ENCODE results near the gene PDIA2. TPM values are rescaled to one million over a fixed set of nuclear protein-coding genes. Genes with fewer than 3 reads are reported as not detected.
"Not testable (repeated sequence)": the region's sequence is repeated elsewhere in the genome, so short reads cannot be mapped to it uniquely, and the experiment has no call there.

The PDIA2 gene
- total RNA-seq, 1 donor from 2014 or later: not detected

- DNase-seq (ENCODE audit: low read depth in 2 of 2): no peak
These were observed 47.8 kb downstream of the PDIA2 start for GRCh38 chr16:330741-331140.

GRCh38 chr16:331181-331814 lies 48.3 kb downstream of the PDIA2 start:
- not testable (repeated sequence) for DNase-seq (ENCODE audit: low read depth in 2 of 2)

GRCh38 chr16:333406-334094 lies 50.6 kb downstream of the PDIA2 start:
- no peak for DNase-seq (ENCODE audit: low read depth in 2 of 2)

GRCh38 chr16:334164-334832 lies 51.3 kb downstream of the PDIA2 start:
- not testable (repeated sequence) for DNase-seq (ENCODE audit: low read depth in 2 of 2)

- DNase-seq (ENCODE audit: low read depth in 2 of 2): not testable (repeated sequence)
These were observed 52.1 kb downstream of the PDIA2 start for GRCh38 chr16:334861-335632.

- DNase-seq (ENCODE audit: low read depth in 2 of 2): no peak
These were observed 53.3 kb downstream of the PDIA2 start for GRCh38 chr16:336269-336668.

Other genes with a start within 250 kb of the PDIA2 start
- 4.6 and 5.2 TPM in 2 replicates for gene POLR3K, start 229.6 kb upstream of the PDIA2 start, total RNA-seq
- gene SNRNP25, start 229.3 kb upstream of the PDIA2 start, total RNA-seq: 14.1 and 25.7 TPM in 2 replicates
- gene RHBDF1, start 210.5 kb upstream of the PDIA2 start, total RNA-seq: 12.6 and 24.8 TPM in 2 replicates
- gene MPG, start 204.9 kb upstream of the PDIA2 start, total RNA-seq: 186 and 202 TPM in 2 replicates
- gene NPRL3, start 144.5 kb upstream of the PDIA2 start, total RNA-seq: 2.4 and 3.6 TPM in 2 replicates
- gene HBZ, start 130.5 kb upstream of the PDIA2 start, total RNA-seq: not detected in 2 replicates
- not detected in 2 replicates for gene HBM, start 117.2 kb upstream of the PDIA2 start, total RNA-seq
- not detected in 2 replicates for gene HBA2, start 110.3 kb upstream of the PDIA2 start, total RNA-seq
- not detected in 2 replicates for gene HBA1, start 106.5 kb upstream of the PDIA2 start, total RNA-seq
- gene HBQ1, start 102.7 kb upstream of the PDIA2 start, total RNA-seq: 0.65 TPM in 1 of 2 replicates, not detected in the other
- 19.6 and 28.2 TPM in 2 replicates for gene LUC7L, start 53.7 kb upstream of the PDIA2 start, total RNA-seq
- 38.6 and 41.5 TPM in 2 replicates for gene FAM234A, start 48.3 kb upstream of the PDIA2 start, total RNA-seq
- gene RGS11, start 7.2 kb upstream of the PDIA2 start, total RNA-seq: 0.20 and 0.44 TPM in 2 replicates
- gene ARHGDIG, start 2.6 kb upstream of the PDIA2 start, total RNA-seq: under 0.01 and 0.22 TPM in 2 replicates
- 10.2 and 15.9 TPM in 2 replicates for gene AXIN1, start 69.6 kb downstream of the PDIA2 start, total RNA-seq
- gene MRPL28, start 87.4 kb downstream of the PDIA2 start, total RNA-seq: 70.8 and 80.6 TPM in 2 replicates
- gene PGAP6, start 98.8 kb downstream of the PDIA2 start, total RNA-seq: 78.7 and 110 TPM in 2 replicates
- 30.4 and 55.6 TPM in 2 replicates for gene NME4, start 114.0 kb downstream of the PDIA2 start, total RNA-seq
- gene DECR2, start 118.7 kb downstream of the PDIA2 start, total RNA-seq: 9.3 and 12.6 TPM in 2 replicates
- gene RAB11FIP3, start 142.5 kb downstream of the PDIA2 start, total RNA-seq: 21.1 and 36.3 TPM in 2 replicates
- 15.5 and 20.2 TPM in 2 replicates for gene CAPN15, start 244.5 kb downstream of the PDIA2 start, total RNA-seq

Data from lung microvascular endothelial cell (primary cell).